SH-SY5Y (cell line): Measurements from ENCODE around the gene WDR19.
A peak's percentile ranks its signal among the peaks of the same experiment; 100 is the strongest.

Source experiments
- GATA2 ChIP-seq: IDR thresholded peaks from 2 replicates; pipeline ENCODE4 v1.6.1; 2011; ENCODE audit warnings: mild to moderate bottlenecking, low read depth, low read length
- GATA3 ChIP-seq: IDR thresholded peaks from 2 replicates; pipeline ENCODE4 v1.6.1; 2011; ENCODE audit warnings: low read depth, mild to moderate bottlenecking, low read length, moderate library complexity

Gene WDR19

DNA sequence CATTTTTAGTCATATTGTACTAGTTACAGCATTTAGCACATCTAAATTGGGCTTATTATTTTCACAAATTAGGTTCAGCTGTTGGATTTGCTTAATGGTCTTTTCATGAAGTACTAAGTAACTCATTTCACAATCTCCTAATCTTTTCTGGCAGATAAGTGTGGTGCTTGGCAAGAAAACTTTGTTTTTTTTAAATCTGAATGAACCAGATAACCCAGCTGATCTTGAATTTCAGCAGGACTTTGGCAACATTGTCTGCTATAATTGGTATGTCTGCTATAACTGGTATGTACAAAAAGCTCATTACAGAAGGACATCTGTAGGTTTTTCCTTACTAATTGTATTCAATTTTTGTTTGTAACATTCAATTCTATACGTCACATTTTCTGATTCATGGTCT is 22.7 kb downstream of the WDR19 start:
- TF ChIP-seq GATA3 (peak; percentile 69), GATA2 (peak; percentile 69)

DNA sequence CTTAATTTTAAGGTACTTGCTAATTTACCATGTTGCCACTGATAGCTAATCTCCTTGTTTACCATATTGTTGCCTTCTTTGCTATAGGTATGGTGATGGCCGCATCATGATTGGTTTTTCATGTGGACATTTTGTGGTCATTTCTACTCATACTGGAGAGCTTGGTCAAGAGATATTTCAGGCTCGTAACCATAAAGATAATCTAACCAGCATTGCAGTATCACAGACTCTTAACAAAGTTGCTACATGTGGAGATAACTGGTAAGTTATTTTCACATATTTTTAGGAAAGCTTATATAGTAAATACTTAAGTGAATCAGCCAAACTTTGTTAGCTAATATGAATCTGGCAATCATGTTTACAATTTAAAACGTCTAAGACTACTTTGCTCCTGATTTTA is 23.1 kb downstream of the WDR19 start:
- no peak for TF ChIP-seq GATA2
- TF ChIP-seq GATA3, result no peak

DNA sequence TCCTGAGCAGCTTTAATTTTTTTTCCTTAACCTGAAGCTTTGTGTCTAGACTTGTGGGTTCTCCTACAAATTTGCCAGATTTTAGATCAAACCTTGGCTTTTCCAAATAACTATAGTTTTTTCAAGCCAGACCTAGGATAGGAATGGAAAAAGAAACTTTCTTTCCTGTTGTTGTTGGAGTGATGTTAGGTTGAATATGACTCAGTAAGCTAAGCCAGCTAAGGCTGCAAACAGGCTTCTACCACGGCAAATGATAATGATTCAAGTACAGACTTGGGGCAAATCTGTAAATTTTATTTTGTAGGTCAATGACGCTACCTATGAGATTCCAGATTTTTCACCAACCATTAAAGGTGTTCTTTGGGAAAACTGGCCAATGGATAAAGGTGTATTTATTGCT is 45.6 kb downstream of the WDR19 start:
- no peak for TF ChIP-seq GATA2
- no peak for TF ChIP-seq GATA3

DNA sequence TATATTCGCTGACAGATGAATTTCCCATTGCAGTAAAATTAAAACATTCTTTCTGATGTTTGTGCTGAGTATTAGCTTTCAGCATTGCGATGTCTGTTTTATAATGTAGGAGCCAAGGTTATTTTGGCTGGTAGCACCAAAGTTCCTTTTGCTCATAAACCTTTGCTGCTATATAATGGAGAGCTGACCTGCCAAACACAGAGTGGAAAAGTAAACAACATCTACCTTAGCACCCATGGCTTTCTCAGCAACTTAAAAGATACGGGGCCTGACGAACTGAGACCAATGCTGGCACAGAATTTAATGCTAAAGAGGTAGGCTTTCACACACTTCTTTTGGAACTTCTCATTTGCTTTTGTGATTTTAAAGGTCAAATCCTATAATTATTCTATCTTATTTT is 46.0 kb downstream of the WDR19 start:
- TF ChIP-seq GATA3 (no peak), GATA2 (no peak)

DNA sequence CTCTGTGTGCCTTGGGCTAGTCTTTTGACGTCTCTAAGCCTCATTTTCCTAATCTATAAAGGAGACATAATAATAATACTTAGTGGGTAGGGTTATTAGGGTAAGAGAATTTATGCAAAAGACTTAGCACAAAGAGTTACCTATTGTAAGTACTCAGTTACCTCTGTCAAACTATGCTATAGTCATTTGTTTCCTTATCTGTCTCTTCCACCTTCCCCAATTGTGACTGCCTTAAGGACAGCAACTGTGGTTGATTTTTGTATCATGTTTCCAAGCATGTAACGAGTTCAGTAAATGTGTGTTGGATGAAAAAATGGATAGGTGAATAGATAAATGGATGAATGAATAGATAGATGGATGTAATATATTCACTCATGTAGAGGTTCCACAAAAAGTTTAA is 48.1 kb downstream of the WDR19 start:
- TF ChIP-seq GATA3 (no peak), GATA2 (no peak)

DNA sequence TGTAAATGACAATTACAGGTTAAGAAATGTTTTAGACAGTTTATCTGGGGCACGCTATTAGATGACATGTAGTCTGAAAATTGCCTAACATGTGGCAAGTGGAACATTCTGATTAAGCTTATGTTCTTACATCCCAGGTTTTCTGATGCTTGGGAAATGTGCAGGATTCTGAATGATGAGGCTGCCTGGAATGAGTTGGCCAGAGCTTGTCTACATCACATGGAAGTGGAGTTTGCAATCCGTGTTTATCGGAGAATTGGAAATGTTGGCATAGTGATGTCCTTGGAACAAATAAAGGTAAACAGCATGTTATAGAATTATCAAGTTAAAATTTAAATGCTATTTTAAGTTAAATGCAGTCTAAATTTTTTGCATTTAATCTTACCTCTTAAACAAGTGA is 49.3 kb downstream of the WDR19 start:
- TF ChIP-seq GATA3 (no peak), GATA2 (no peak)

DNA sequence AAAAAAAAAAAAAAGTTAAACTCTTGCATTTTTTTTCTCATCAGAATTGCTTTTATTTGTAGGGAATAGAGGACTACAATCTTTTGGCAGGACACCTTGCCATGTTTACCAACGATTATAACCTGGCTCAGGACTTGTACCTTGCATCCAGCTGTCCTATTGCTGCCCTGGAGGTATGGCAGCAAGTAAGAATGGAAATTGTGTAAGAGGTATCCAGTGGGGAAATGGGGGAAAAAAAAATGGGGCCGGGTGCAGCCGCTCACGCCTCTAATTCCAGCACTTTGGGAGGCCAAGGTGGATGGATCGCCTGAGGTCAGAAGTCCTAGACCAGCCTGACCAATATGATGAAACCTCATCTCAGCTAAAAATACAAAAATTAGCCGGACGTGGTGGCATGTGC is 49.8 kb downstream of the WDR19 start:
- TF ChIP-seq GATA3 (no peak), GATA2 (no peak)

DNA sequence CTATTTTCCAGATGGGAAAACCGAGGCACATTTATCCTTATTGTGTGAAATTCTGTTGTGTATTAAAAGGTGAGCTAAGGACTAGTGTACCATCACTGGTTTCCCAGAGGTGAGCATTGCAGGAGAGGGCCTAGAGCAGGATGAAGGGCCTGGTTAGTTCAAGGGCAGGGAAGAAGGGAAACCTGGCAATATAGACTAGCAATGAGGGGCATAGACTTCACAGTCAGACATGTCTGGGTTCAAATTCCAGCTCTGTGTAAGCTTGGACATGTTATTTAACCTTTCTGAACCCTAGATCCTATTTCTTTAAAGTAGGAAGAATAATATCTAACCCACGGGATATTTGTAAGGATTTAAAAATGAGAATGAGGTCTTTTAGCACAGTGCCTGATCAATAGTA is 50.8 kb downstream of the WDR19 start:
- TF ChIP-seq GATA3 (no peak), GATA2 (no peak)

DNA sequence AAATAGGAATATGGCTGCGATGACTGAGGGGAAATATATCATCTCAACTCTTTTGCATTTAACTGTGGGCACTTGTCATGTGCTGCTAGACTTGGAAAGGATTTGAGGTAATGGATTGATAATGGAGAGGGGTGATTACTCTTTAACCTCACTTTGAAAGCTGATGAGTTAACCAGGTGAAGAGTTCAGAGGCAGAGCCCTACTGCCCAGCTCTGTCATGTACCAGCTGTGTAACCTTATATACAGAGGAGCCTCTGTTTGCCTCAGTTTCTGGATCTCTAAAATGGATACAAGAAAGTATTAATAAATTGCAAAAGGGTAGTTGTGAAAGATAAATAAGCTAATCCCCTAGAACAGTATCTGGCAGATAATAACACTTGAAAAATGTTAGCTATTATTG is 51.5 kb downstream of the WDR19 start:
- no peak for TF ChIP-seq GATA3
- no peak for TF ChIP-seq GATA2

DNA sequence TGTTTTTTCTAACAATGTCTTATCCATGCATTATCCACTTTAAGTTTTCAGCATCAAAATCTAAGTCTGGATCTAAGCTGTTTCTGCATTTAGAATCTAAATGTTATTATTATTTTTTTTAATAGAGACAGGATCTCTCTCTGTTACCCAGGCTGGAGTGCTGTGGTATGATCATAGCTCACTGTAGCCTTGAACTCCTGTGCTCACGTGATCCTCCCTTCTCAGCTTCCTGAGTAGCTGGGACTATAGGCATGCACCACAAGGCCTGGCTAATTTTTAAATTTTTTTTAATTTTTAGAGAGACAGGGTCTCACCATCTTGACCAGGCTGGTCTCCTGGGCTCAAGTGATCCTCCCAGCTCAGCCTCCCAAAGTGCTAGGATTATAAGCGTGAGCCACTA is 52.7 kb downstream of the WDR19 start:
- no peak for TF ChIP-seq GATA3
- no peak for TF ChIP-seq GATA2

DNA sequence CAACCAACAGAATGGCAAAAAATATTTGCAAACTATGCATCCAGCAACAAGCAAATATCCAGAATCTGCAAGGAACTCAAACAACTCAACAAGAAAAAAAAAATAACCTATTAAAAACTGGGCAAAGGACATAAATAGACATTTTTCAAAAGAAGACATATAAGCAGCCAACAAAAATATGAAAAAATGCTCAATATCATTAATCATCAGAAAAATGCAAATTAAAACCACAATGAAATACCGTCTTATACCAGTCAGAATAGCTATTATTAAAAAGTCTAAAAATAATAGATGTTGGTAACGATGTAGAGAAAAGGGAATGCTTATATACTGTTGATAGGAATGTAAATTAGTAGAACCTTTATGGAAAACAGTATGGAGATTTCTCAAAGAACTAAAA is 53.4 kb downstream of the WDR19 start:
- TF ChIP-seq GATA3 (no peak), GATA2 (no peak)

DNA sequence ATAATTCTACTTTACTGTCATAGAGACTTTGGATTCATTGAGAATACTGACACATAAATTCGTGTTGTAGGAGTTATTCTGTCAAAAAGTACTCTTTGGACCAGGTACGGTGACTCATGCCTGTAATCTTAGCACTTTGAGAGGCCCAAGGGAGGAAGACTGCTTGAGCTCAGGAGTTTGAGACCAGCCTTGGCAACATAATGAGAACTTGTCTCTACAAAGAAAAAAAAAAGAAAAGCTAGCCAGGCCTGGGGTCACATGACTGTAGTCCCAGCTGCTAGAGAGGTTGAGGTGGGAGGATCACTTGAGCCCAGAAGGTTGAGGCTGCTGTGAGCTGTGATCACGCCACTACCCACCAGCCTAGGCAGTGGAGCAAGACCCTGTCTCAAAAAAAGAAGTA is 54.9 kb downstream of the WDR19 start:
- TF ChIP-seq GATA3 (no peak), GATA2 (no peak)

DNA sequence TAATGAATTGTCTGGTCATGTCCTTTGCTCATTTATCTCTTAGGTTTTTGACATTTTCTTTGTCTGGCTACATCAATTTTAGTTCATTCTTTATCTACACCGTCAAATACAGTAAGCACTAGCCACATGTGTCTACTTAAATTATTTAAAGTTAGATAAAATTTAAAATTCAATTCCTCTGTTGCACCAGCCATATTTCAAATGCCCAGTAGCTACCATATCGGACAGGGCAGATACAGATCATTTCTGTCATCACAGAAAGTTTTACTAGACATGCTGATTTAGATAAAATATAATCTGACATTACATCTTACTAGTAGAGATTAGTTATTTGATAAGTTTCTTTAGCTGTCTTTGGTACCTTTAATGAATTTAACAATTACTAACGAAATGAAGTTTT is 61.1 kb downstream of the WDR19 start:
- peak; percentile 75 for TF ChIP-seq GATA3
- TF ChIP-seq GATA2, result no peak

DNA sequence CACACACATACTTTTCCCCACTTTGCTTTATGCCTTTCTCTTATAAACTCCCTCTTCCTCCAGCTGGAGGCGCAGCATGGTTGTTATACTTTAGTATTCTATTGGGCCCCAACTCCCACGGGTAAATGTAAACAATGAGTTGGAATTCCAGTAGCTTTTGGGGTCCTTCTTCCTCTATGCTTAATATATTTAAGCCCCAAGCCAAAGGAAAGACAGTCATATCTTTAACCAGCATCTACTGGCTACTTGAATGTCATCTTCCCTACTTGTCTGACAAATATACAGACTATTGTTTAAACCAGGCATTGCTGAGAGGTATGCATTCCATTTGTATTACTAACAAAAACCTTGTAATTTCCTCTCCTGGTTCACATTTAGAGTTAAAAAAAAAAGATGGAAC is 72.9 kb downstream of the WDR19 start:
- TF ChIP-seq GATA3 (no peak), GATA2 (no peak)

DNA sequence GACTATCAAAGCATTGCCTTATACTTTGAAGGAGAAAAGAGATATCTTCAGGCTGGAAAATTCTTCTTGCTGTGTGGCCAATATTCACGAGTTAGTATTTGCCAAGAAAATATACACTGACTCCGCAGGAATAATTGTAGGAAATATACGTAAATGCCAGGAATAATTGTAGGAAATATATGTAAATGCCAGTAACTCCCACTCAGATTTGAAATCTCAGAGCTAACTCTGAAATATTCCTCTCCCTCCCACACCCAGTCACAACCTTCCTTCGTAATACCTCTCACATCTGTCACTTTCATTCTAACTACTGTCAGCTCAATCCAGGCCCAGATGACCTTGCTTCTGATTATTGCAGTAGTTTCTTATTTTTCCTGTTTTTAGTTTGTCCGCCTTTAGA is 73.5 kb downstream of the WDR19 start:
- TF ChIP-seq GATA3, result no peak

DNA sequence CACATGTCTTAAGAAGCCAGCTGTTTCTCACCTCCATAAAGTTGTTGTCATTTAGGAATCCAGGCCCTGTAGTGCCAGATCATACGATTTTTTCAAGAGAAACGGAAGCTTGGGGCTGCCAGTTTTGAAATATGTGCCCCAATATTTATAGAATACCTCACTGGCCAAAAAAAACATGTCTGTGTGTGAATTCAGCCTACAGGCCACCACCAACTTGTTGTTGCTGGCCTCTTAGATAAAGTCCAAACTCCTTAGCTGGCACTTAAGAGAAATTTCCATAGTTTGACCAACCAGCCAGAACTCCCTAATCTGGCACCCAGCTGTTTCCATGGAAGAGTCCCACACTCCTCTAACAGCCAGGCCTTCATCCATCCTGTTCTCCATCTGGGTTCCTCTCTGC is 74.1 kb downstream of the WDR19 start:
- TF ChIP-seq GATA2 (no peak), GATA3 (no peak)

DNA sequence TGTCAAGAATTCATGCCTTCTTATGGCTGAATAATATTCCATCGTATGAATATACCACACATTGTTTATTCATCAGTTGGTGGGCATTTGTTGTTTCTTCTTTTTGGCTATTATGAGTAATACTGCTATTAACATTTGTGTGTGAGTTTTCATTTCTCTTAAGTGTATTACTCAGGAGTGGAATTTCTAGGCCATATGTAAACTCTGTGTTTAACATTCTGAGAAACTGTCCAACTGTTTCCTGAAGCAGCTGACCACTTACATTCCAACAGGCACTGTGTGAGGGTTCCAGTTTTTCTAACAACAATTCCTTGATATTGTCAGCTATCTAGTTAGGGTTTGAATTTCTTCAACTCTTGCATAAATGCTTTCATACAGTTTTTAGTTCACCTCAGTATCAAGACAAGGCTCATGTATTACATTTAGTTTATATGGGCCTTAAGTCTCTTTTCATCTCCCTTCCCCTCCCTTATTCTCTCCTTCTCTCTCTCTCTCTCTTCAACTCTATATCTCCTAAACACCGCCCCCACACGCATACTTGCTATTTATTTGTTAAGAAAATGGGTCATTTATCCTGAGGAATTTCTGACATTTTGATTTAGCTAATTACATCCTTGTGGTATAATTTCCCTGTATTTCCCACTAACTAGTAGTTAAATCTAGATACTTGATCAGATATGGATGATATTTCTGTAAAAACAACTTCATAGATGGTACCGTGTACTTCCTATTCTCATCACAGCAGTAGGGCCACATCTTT is 77.4 kb downstream of the WDR19 start:
- TF ChIP-seq GATA2 (no peak), GATA3 (no peak)
